ENCODE results near the gene POLN.

- TF ChIP-seq CTCF (conservative IDR thresholded peaks at IDR 0.05; ENCODE audit: low read length) (no peak), EZH2phosphoT487 (IDR thresholded peaks at IDR 0.05; ENCODE audit: borderline replicate concordance, low read depth, low read length) (no peak)
Measured at GRCh38 chr4:2284934-2285612, 43.2 kb upstream of the POLN start.

Measured in OCI-LY7 (cell line).